ENCODE data around the gene USP13.

Gene USP13

GRCh38 chr3:179700716-179701115, 47.9 kb downstream of the USP13 start:
- FAIRE-seq (peak; percentile 60), DNase-seq (ENCODE audit: insufficient read length, low spot score) (no peak)
- no peak for TF ChIP-seq POLR2A (IDR thresholded peaks at IDR 0.05; ENCODE audit: low read depth, low read length)

GRCh38 chr3:179701176-179701827, 48.5 kb downstream of the USP13 start:
- DNase-seq (ENCODE audit: insufficient read length, low spot score) (no peak), FAIRE-seq (no peak)
- no peak for TF ChIP-seq POLR2A (IDR thresholded peaks at IDR 0.05; ENCODE audit: low read depth, low read length)

GRCh38 chr3:179702271-179702947, 49.6 kb downstream of the USP13 start:
- FAIRE-seq, result no peak
- DNase-seq (ENCODE audit: insufficient read length, low spot score), result no peak
- TF ChIP-seq POLR2A (IDR thresholded peaks at IDR 0.05; ENCODE audit: low read depth, low read length), result no peak

GRCh38 chr3:179703816-179704215, 51.0 kb downstream of the USP13 start:
- TF ChIP-seq POLR2A (IDR thresholded peaks at IDR 0.05; ENCODE audit: low read depth, low read length), result no peak
- no peak for FAIRE-seq
- DNase-seq (ENCODE audit: insufficient read length, low spot score), result no peak

GRCh38 chr3:179706233-179706632, 53.4 kb downstream of the USP13 start:
- TF ChIP-seq POLR2A (IDR thresholded peaks at IDR 0.05; ENCODE audit: low read depth, low read length), result no peak
- no peak for DNase-seq (ENCODE audit: insufficient read length, low spot score)
- FAIRE-seq, result no peak

GRCh38 chr3:179710079-179710478, 57.2 kb downstream of the USP13 start:
- no peak for TF ChIP-seq POLR2A (IDR thresholded peaks at IDR 0.05; ENCODE audit: low read depth, low read length)
- FAIRE-seq, result no peak
- no peak for DNase-seq (ENCODE audit: insufficient read length, low spot score)

GRCh38 chr3:179713643-179714090, 60.8 kb downstream of the USP13 start:
- FAIRE-seq (peak; percentile 79), DNase-seq (ENCODE audit: insufficient read length, low spot score) (no peak)
- TF ChIP-seq POLR2A (IDR thresholded peaks at IDR 0.05; ENCODE audit: low read depth, low read length), result no peak

- DNase-seq (ENCODE audit: insufficient read length, low spot score), result no peak
- no peak for FAIRE-seq
- no peak for TF ChIP-seq POLR2A (IDR thresholded peaks at IDR 0.05; ENCODE audit: low read depth, low read length)
Observed at GRCh38 chr3:179715582-179715981, 62.7 kb downstream of the USP13 start.

GRCh38 chr3:179716226-179716625, 63.4 kb downstream of the USP13 start:
- FAIRE-seq (peak; percentile 77), DNase-seq (ENCODE audit: insufficient read length, low spot score) (no peak)
- no peak for TF ChIP-seq POLR2A (IDR thresholded peaks at IDR 0.05; ENCODE audit: low read depth, low read length)

GRCh38 chr3:179716811-179717210, 64.0 kb downstream of the USP13 start:
- peak; percentile 45 for DNase-seq (ENCODE audit: insufficient read length, low spot score)
- FAIRE-seq, result peak; percentile 100

GRCh38 chr3:179717219-179717618, 64.4 kb downstream of the USP13 start:
- TF ChIP-seq POLR2A (IDR thresholded peaks at IDR 0.05; ENCODE audit: low read depth, low read length), result no peak
- DNase-seq (ENCODE audit: insufficient read length, low spot score) (no peak), FAIRE-seq (no peak)

More at GRCh38 chr3:179716811-179717210, 64.0 kb downstream of the USP13 start:
- TF ChIP-seq POLR2A (IDR thresholded peaks at IDR 0.05; ENCODE audit: low read depth, low read length), result no peak

- DNase-seq (ENCODE audit: insufficient read length, low spot score), result no peak
- no peak for TF ChIP-seq POLR2A (IDR thresholded peaks at IDR 0.05; ENCODE audit: low read depth, low read length)
- no peak for FAIRE-seq
Observed at GRCh38 chr3:179719048-179719734, 66.4 kb downstream of the USP13 start.

- DNase-seq (ENCODE audit: insufficient read length, low spot score), result no peak
- no peak for FAIRE-seq
- no peak for TF ChIP-seq POLR2A (IDR thresholded peaks at IDR 0.05; ENCODE audit: low read depth, low read length)
Observed at GRCh38 chr3:179720196-179720595, 67.4 kb downstream of the USP13 start.

GRCh38 chr3:179723617-179724016, 70.8 kb downstream of the USP13 start:
- FAIRE-seq, result no peak
- no peak for TF ChIP-seq POLR2A (IDR thresholded peaks at IDR 0.05; ENCODE audit: low read depth, low read length)
- DNase-seq (ENCODE audit: insufficient read length, low spot score), result no peak
